Astrocyte (in vitro differentiated cells and primary cell): ENCODE measurements around the gene BMP7. TPM values are rescaled to one million over a fixed set of nuclear protein-coding genes. Genes with fewer than 3 reads are reported as not detected.

Experiments
- DNase-seq: peaks from one replicate; pipeline ENCODE4 v3.0.0-alpha.2; 2010; ENCODE audit warnings: low read depth
- FAIRE-seq: peaks from 2 replicates; lab custom pipeline; 2011; peaks lifted over from hg19 to GRCh38; lab: Jason Lieb, UNC
- H2AFZ ChIP-seq: 2 replicates; pipeline ENCODE4 v1.6.0; 2012; ENCODE audit warnings: low read depth, low read length, inconsistent platforms
- H3K27ac ChIP-seq: 2 replicates; pipeline ENCODE4 v1.5.1; 2011; ENCODE audit warnings: low read depth, low read length, inconsistent platforms
- H3K27me3 ChIP-seq: 2 replicates; pipeline ENCODE4 v1.6.0; 2011; ENCODE audit warnings: low read length, inconsistent platforms; ENCODE audit not compliant: insufficient read depth
- H3K36me3 ChIP-seq: 2 replicates; pipeline ENCODE4 v1.5.1; 2011; ENCODE audit warnings: low read length, inconsistent platforms; ENCODE audit not compliant: insufficient read depth
- H3K4me1 ChIP-seq: 2 replicates; pipeline ENCODE4 v1.5.1; 2011; ENCODE audit warnings: low read length, inconsistent platforms; ENCODE audit not compliant: insufficient read depth
- H3K4me2 ChIP-seq: 2 replicates; pipeline ENCODE4 v1.6.0; 2012; ENCODE audit warnings: low read length, inconsistent platforms
- H3K4me3 ChIP-seq: 2 replicates; pipeline ENCODE4 v1.5.1; 2011; ENCODE audit warnings: low read depth, mild to moderate bottlenecking, low read length, inconsistent platforms; ENCODE audit not compliant: insufficient read depth
- H3K79me2 ChIP-seq: 2 replicates; pipeline ENCODE4 v1.6.0; 2012; ENCODE audit warnings: mild to moderate bottlenecking, low read length, inconsistent platforms; ENCODE audit not compliant: insufficient read depth
- H3K9ac ChIP-seq: 2 replicates; pipeline ENCODE4 v1.6.0; 2012; ENCODE audit warnings: mild to moderate bottlenecking, low read length, inconsistent platforms
- H3K9me3 ChIP-seq: 2 replicates; pipeline ENCODE4 v1.5.1; 2012; ENCODE audit warnings: low read depth, mild to moderate bottlenecking, low read length, inconsistent platforms; ENCODE audit not compliant: insufficient read depth
- H4K20me1 ChIP-seq: 2 replicates; pipeline ENCODE4 v1.6.0; 2012; ENCODE audit warnings: low read length, inconsistent platforms; ENCODE audit not compliant: insufficient read depth
- H3K27ac Mint-ChIP-seq: one replicate; pipeline ENCODE4 v1.8.0; 2021; ENCODE audit warnings: mild to moderate bottlenecking, mixed read lengths; ENCODE audit not compliant: unreplicated experiment
- H3K27me3 Mint-ChIP-seq: one replicate; pipeline ENCODE4 v1.8.0; 2021; ENCODE audit warnings: low read depth, mixed read lengths; ENCODE audit not compliant: unreplicated experiment
- H3K36me3 Mint-ChIP-seq: one replicate; pipeline ENCODE4 v1.8.0; 2021; ENCODE audit warnings: low read depth, mixed read lengths; ENCODE audit not compliant: unreplicated experiment
- H3K4me1 Mint-ChIP-seq: one replicate; pipeline ENCODE4 v1.8.0; 2021; ENCODE audit warnings: low read depth, mixed read lengths; ENCODE audit not compliant: unreplicated experiment
- H3K4me3 Mint-ChIP-seq: one replicate; pipeline ENCODE4 v1.8.0; 2021; ENCODE audit warnings: mild to moderate bottlenecking, moderate library complexity, mixed read lengths; ENCODE audit not compliant: unreplicated experiment
- H3K9me3 Mint-ChIP-seq: one replicate; pipeline ENCODE4 v1.8.0; 2021; ENCODE audit warnings: mild to moderate bottlenecking, mixed read lengths; ENCODE audit not compliant: unreplicated experiment
- CTCF ChIP-seq: IDR thresholded peaks from 2 replicates; pipeline ENCODE4 v1.5.1; 2011; ENCODE audit warnings: low read depth, mild to moderate bottlenecking, inconsistent platforms, low read length, moderate library complexity; ENCODE audit not compliant: insufficient read depth
- EZH2 ChIP-seq: IDR thresholded peaks from 2 replicates; pipeline ENCODE4 v1.6.1; 2012; ENCODE audit warnings: mild to moderate bottlenecking, low read length, inconsistent platforms; ENCODE audit not compliant: insufficient read depth
- total RNA-seq: library from RNA; stranded (reverse); gene quantifications from 2 replicates; pipeline ENCODE4 v1.2.1, GENCODE V29; 2021

The BMP7 gene
- total RNA-seq, 1 donor from 2014 or later = 15.3 TPM

GRCh38 chr20:57167292-57167655 lies 99.2 kb downstream of the BMP7 start:
- no peak overlapping the region for H3K27ac ChIP-seq
- Mint-ChIP-seq H3K27ac (no peak overlapping the region), H3K9me3 (peaks cover 14% of the 10 kb centered on the region), H3K4me1 (peaks cover 4% of the 10 kb centered on the region), H3K27me3 (peaks cover 20% of the 10 kb centered on the region), H3K4me3 (no peak overlapping the region), H3K36me3 (peaks cover 6% of the 10 kb centered on the region)
- no peak overlapping the region for H3K9ac ChIP-seq
- no peaks in the 10 kb centered on the region for H3K27me3 ChIP-seq
- H4K20me1 ChIP-seq = no peaks in the 10 kb centered on the region
- H2AFZ ChIP-seq = no peak overlapping the region
- no peaks in the 10 kb centered on the region for H3K9me3 ChIP-seq
- H3K4me3 ChIP-seq = no peak overlapping the region
- no peaks in the 10 kb centered on the region for H3K36me3 ChIP-seq
- no peak overlapping the region for H3K4me2 ChIP-seq
- DNase-seq (no peak), FAIRE-seq (no peak)
- TF ChIP-seq CTCF = no peak
- TF ChIP-seq EZH2 = no peak
- H3K79me2 ChIP-seq = no peaks in the 10 kb centered on the region
- no peaks in the 10 kb centered on the region for H3K4me1 ChIP-seq

GRCh38 chr20:57166568-57167291 lies 99.7 kb downstream of the BMP7 start:
- H3K4me2 ChIP-seq = no peak overlapping the region
- no peak for DNase-seq
- Mint-ChIP-seq H3K9me3 (peaks cover 14% of the 10 kb centered on the region), H3K4me1 (peaks cover 4% of the 10 kb centered on the region), H3K4me3 (no peak overlapping the region), H3K27ac (no peak overlapping the region), H3K36me3 (peaks cover 4% of the 10 kb centered on the region), H3K27me3 (peaks cover 18% of the 10 kb centered on the region)
- H3K4me1 ChIP-seq = no peaks in the 10 kb centered on the region
- H3K9me3 ChIP-seq = no peaks in the 10 kb centered on the region
- H3K9ac ChIP-seq = no peak overlapping the region
- no peak overlapping the region for H3K4me3 ChIP-seq
- no peaks in the 10 kb centered on the region for H4K20me1 ChIP-seq
- H3K27me3 ChIP-seq = no peaks in the 10 kb centered on the region
- H2AFZ ChIP-seq = no peak overlapping the region
- H3K79me2 ChIP-seq = no peaks in the 10 kb centered on the region
- no peak for FAIRE-seq
- no peaks in the 10 kb centered on the region for H3K36me3 ChIP-seq
- H3K27ac ChIP-seq = no peak overlapping the region
- TF ChIP-seq CTCF (no peak), EZH2 (no peak)

- no peak overlapping the region for H2AFZ ChIP-seq
- no peak overlapping the region for H3K27ac ChIP-seq
- no peak overlapping the region for H3K9ac ChIP-seq
- no peaks in the 10 kb centered on the region for H3K4me1 ChIP-seq
- TF ChIP-seq CTCF (no peak), EZH2 (no peak)
- FAIRE-seq (no peak), DNase-seq (no peak)
- no peak overlapping the region for H3K4me2 ChIP-seq
- H3K36me3 ChIP-seq = no peaks in the 10 kb centered on the region
- Mint-ChIP-seq H3K4me1 (peaks cover 4% of the 10 kb centered on the region), H3K4me3 (no peak overlapping the region), H3K9me3 (peaks cover 14% of the 10 kb centered on the region), H3K27me3 (peaks cover 23% of the 10 kb centered on the region), H3K36me3 (no peaks in the 10 kb centered on the region), H3K27ac (no peak overlapping the region)
- no peaks in the 10 kb centered on the region for H4K20me1 ChIP-seq
- no peak overlapping the region for H3K4me3 ChIP-seq
- no peaks in the 10 kb centered on the region for H3K27me3 ChIP-seq
- no peaks in the 10 kb centered on the region for H3K9me3 ChIP-seq
- H3K79me2 ChIP-seq = no peaks in the 10 kb centered on the region
Observed at GRCh38 chr20:57165427-57166004, 100.9 kb downstream of the BMP7 start.
